Loucy (cell line): ENCODE data around the gene PDS5B.

Experiments used
- EZH2phosphoT487 ChIP-seq: fragments of 200-600 bp; IDR thresholded peaks from 2 replicates; pipeline ENCODE4 v1.6.1; 2018; ENCODE audit warnings: antibody characterized with exemption, mild to moderate bottlenecking, moderate library complexity, borderline replicate concordance
- TF ChIP-seq, protein P1 (sequence below): fragments of 200-600 bp; sonication (generic); conservative IDR thresholded peaks from 2 replicates; pipeline ENCODE4 v1.5.1; 2014; ENCODE audit warnings: mild to moderate bottlenecking, antibody characterized with exemption, low read length

DNA sequence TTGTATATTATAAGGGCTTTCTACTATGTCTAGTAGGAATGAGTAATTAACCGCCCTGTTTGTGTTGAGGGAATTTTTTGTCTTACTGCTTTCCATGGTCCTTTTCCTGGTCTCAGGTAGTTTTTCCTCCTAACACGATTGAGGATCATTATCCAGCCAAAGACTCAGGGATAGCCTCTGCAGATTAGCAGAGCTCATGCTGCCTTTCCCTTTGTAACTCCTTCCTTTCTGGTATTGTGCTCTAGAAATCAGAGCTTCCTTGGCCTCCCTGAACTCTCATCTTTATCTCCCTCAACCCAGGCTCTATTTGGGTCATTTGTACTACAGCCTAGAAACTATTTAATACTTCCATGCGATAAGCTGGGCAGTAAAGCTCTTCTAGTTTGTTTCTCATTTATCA, 142.1 kb downstream of the PDS5B start:
- TF ChIP-seq, protein P1, sequence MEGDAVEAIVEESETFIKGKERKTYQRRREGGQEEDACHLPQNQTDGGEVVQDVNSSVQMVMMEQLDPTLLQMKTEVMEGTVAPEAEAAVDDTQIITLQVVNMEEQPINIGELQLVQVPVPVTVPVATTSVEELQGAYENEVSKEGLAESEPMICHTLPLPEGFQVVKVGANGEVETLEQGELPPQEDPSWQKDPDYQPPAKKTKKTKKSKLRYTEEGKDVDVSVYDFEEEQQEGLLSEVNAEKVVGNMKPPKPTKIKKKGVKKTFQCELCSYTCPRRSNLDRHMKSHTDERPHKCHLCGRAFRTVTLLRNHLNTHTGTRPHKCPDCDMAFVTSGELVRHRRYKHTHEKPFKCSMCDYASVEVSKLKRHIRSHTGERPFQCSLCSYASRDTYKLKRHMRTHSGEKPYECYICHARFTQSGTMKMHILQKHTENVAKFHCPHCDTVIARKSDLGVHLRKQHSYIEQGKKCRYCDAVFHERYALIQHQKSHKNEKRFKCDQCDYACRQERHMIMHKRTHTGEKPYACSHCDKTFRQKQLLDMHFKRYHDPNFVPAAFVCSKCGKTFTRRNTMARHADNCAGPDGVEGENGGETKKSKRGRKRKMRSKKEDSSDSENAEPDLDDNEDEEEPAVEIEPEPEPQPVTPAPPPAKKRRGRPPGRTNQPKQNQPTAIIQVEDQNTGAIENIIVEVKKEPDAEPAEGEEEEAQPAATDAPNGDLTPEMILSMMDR, result no peak
- no peak for TF ChIP-seq EZH2phosphoT487
